ENCODE measurements around the gene DUSP14.

DNA sequence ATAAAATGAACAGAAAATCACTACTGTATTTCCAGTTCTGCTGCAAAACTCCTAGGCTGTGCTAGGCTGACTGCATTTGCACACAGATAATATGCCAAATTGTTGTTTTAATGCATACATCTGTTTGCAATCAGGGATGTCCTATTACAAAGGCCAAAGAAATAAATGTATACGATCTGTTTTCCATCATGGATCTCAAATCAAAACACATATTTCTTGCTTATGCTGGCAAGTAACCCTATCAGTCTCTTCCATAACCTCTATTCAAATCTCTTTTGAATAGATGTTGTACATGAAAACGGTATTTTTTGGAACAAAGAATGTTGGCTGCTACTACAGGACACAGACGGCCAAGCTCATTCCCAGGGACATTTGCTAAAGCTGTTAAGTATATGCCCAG is 56.6 kb downstream of the DUSP14 start:
- TF ChIP-seq, protein P1, sequence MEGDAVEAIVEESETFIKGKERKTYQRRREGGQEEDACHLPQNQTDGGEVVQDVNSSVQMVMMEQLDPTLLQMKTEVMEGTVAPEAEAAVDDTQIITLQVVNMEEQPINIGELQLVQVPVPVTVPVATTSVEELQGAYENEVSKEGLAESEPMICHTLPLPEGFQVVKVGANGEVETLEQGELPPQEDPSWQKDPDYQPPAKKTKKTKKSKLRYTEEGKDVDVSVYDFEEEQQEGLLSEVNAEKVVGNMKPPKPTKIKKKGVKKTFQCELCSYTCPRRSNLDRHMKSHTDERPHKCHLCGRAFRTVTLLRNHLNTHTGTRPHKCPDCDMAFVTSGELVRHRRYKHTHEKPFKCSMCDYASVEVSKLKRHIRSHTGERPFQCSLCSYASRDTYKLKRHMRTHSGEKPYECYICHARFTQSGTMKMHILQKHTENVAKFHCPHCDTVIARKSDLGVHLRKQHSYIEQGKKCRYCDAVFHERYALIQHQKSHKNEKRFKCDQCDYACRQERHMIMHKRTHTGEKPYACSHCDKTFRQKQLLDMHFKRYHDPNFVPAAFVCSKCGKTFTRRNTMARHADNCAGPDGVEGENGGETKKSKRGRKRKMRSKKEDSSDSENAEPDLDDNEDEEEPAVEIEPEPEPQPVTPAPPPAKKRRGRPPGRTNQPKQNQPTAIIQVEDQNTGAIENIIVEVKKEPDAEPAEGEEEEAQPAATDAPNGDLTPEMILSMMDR (IDR thresholded peaks at IDR 0.05) = no peak
- no peak for TF ChIP-seq POLR2A (IDR thresholded peaks at IDR 0.05)
